T-helper 2 cell (primary cell): ENCODE data around the gene RNF214.
"Not testable (repeated sequence)": the region's sequence is repeated elsewhere in the genome, so short reads cannot be mapped to it uniquely, and the experiment has no call there.

ENCODE experiments used
- DNase-seq, 5 experiments: peaks; one replicate each; pipeline versions ENCODE4 v3.0.0 to v3.0.0-alpha.2; 2012 to 2022

RNF214 gene

GRCh38 chr11:117231842-117232091 lies 704 bp upstream of the RNF214 start, which contains the start of gene PCSK7:
Gene PCSK7, minus strand, starts transcription at chr11:117232073. Its CDS starts 2,229 bp downstream, at chr11:117229844.
- DNase-seq = no peak

GRCh38 chr11:117232911-117233409 lies 489 bp downstream of the RNF214 start:
- peak in 1 of 5 experiments; percentile 19 for DNase-seq

GRCh38 chr11:117238221-117238620 lies 5.8 kb downstream of the RNF214 start:
- no peak for DNase-seq

GRCh38 chr11:117239295-117239694 lies 6.8 kb downstream of the RNF214 start:
- no peak for DNase-seq

GRCh38 chr11:117248341-117248740 lies 15.9 kb downstream of the RNF214 start:
- DNase-seq = no peak

GRCh38 chr11:117249571-117249970 lies 17.1 kb downstream of the RNF214 start:
- DNase-seq = no peak

GRCh38 chr11:117251506-117251905 lies 19.0 kb downstream of the RNF214 start:
- DNase-seq = no peak

GRCh38 chr11:117255966-117256365 lies 23.5 kb downstream of the RNF214 start:
- no peak for DNase-seq

GRCh38 chr11:117256573-117256972 lies 24.1 kb downstream of the RNF214 start:
- no peak for DNase-seq

GRCh38 chr11:117258576-117258975 lies 26.1 kb downstream of the RNF214 start:
- DNase-seq = no peak

- DNase-seq = no peak
Observed at GRCh38 chr11:117259417-117259816, 26.9 kb downstream of the RNF214 start.

- DNase-seq = not testable (repeated sequence)
Observed at GRCh38 chr11:117264624-117265323, 32.3 kb downstream of the RNF214 start.

GRCh38 chr11:117265745-117266144 lies 33.3 kb downstream of the RNF214 start:
- no peak for DNase-seq

GRCh38 chr11:117269856-117270255 lies 37.4 kb downstream of the RNF214 start:
- DNase-seq = no peak

GRCh38 chr11:117271208-117271607 lies 38.7 kb downstream of the RNF214 start:
- DNase-seq = no peak

- not testable (repeated sequence) for DNase-seq
Observed at GRCh38 chr11:117272175-117272574, 39.7 kb downstream of the RNF214 start.

GRCh38 chr11:117273550-117274289 lies 41.2 kb downstream of the RNF214 start:
- no peak for DNase-seq

- no peak for DNase-seq
Observed at GRCh38 chr11:117278347-117278746, 45.9 kb downstream of the RNF214 start.

- DNase-seq = peak in 2 of 5 experiments; percentile 1 to 91
Observed at GRCh38 chr11:117279711-117280376, 47.4 kb downstream of the RNF214 start.

GRCh38 chr11:117281159-117281558 lies 48.7 kb downstream of the RNF214 start:
- no peak for DNase-seq

GRCh38 chr11:117281869-117282268 lies 49.4 kb downstream of the RNF214 start:
- DNase-seq = no peak

GRCh38 chr11:117282956-117283355 lies 50.5 kb downstream of the RNF214 start:
- DNase-seq = no peak

GRCh38 chr11:117284053-117284452 lies 51.6 kb downstream of the RNF214 start:
- no peak for DNase-seq

- DNase-seq = no peak
Observed at GRCh38 chr11:117286588-117286987, 54.1 kb downstream of the RNF214 start.
